Smooth muscle cell (in vitro differentiated cells): ENCODE data around the gene TP53TG5. TPM values are rescaled to one million over a fixed set of nuclear protein-coding genes. Genes with fewer than 3 reads are reported as not detected.

Source experiments
- DNase-seq: peaks from one replicate; lab custom pipeline; 2025; ENCODE audit not compliant: unreplicated experiment; lab: John Stamatoyannopoulos, UW
- H2AFZ ChIP-seq: fragments of 200-600 bp; sonication (generic); 2 replicates; pipeline ENCODE4 v1.6.0; 2016; ENCODE audit warnings: antibody characterized with exemption, low read depth, mild to moderate bottlenecking
- H3F3A ChIP-seq: fragments of 200-600 bp; sonication (generic); 2 replicates; pipeline ENCODE4 v1.6.0; 2017; ENCODE audit warnings: antibody characterized with exemption, low read depth
- H3K27ac ChIP-seq: fragments of 200-600 bp; sonication (generic); 2 replicates; pipeline ENCODE4 v1.5.1; 2016; ENCODE audit warnings: low read depth, mild to moderate bottlenecking
- H3K27me3 ChIP-seq: fragments of 200-600 bp; sonication (generic); 2 replicates; pipeline ENCODE4 v1.6.1; 2016; ENCODE audit warnings: low read depth, mild to moderate bottlenecking
- H3K36me3 ChIP-seq: fragments of 200-600 bp; sonication (generic); 2 replicates; pipeline ENCODE4 v1.5.1; 2016; ENCODE audit warnings: low read depth
- H3K4me1 ChIP-seq: fragments of 200-600 bp; sonication (generic); 2 replicates; pipeline ENCODE4 v1.5.1; 2016; ENCODE audit warnings: low read depth
- H3K4me2 ChIP-seq: fragments of 200-600 bp; sonication (generic); 2 replicates; pipeline ENCODE4 v1.6.0; 2016; ENCODE audit warnings: mild to moderate bottlenecking
- H3K4me3 ChIP-seq: fragments of 200-600 bp; sonication (generic); 2 replicates; pipeline ENCODE4 v1.5.1; 2016; ENCODE audit warnings: mild to moderate bottlenecking
- H3K79me2 ChIP-seq: fragments of 200-600 bp; sonication (generic); 2 replicates; pipeline ENCODE4 v1.6.0; 2016; ENCODE audit warnings: low read depth, mild to moderate bottlenecking
- H3K9ac ChIP-seq: fragments of 200-600 bp; sonication (generic); 2 replicates; pipeline ENCODE4 v1.6.0; 2016; ENCODE audit warnings: low read depth
- H3K9me3 ChIP-seq: fragments of 200-600 bp; sonication (generic); replicated peaks from 2 replicates; pipeline ENCODE4 v1.5.1; 2016; ENCODE audit warnings: low read depth
- H4K20me1 ChIP-seq: fragments of 200-600 bp; sonication (generic); 2 replicates; pipeline ENCODE4 v1.6.0; 2016; ENCODE audit warnings: low read depth
- CTCF ChIP-seq: fragments of 200-600 bp; sonication (generic); IDR thresholded peaks from 2 replicates; pipeline ENCODE4 v1.5.1; 2017; ENCODE audit warnings: borderline replicate concordance, mild to moderate bottlenecking, antibody characterized with exemption; ENCODE audit not compliant: insufficient read depth, poor library complexity, severe bottlenecking
- WGBS: methylation state at CpG from one replicate; pipeline ENCODE4 v1.1.7; 2016; ENCODE audit warnings: low lambda C conversion rate; 5-methylcytosine and 5-hydroxymethylcytosine counted together
- polyA plus RNA-seq: library from polyadenylated mRNA; unstranded; fragments of >200 nt; fragmentation: Nextera tagmentation; extraction: Ambion mirVana; gene quantifications from 2 replicates; pipeline ENCODE4 v1.2.1, GENCODE V29; 2016
- total RNA-seq: library from RNA; depleted of rRNA; stranded (reverse); fragments of >200 nt; gene quantifications from 2 replicates; pipeline ENCODE4 v1.2.3, GENCODE V29; 2014

TP53TG5 gene
- total and polyA plus RNA-seq, 2 experiments from 2014 or later, result 0.06 TPM; not detected in 1

GRCh38 chr20:45402946-45403345 lies 24.8 kb upstream of the TP53TG5 start:
- no peak for TF ChIP-seq CTCF
- H3F3A ChIP-seq, result no peaks in the 10 kb centered on the region
- no peak overlapping the region for H3K4me2 ChIP-seq
- no peaks in the 10 kb centered on the region for H3K36me3 ChIP-seq
- H2AFZ ChIP-seq, result no peak overlapping the region
- H3K27ac ChIP-seq, result no peak overlapping the region
- no peaks in the 10 kb centered on the region for H4K20me1 ChIP-seq
- H3K27me3 ChIP-seq, result peaks cover 39% of the 10 kb centered on the region
- no peak overlapping the region for H3K9ac ChIP-seq
- H3K4me1 ChIP-seq, result no peaks in the 10 kb centered on the region
- H3K9me3 ChIP-seq, result no peaks in the 10 kb centered on the region
- WGBS, result 78% methylated on average over 1 of the region's 1 CpG
- H3K79me2 ChIP-seq, result no peaks in the 10 kb centered on the region
- no peak for DNase-seq
- no peak overlapping the region for H3K4me3 ChIP-seq

GRCh38 chr20:45400346-45401031 lies 22.4 kb upstream of the TP53TG5 start:
- Histone ChIP-seq H3K9me3 (no peaks in the 10 kb centered on the region), H3K79me2 (no peaks in the 10 kb centered on the region), H3K4me2 (no peak overlapping the region), H3K27ac (no peak overlapping the region), H3K4me3 (no peak overlapping the region), H3K36me3 (no peaks in the 10 kb centered on the region), H3K9ac (no peak overlapping the region), H3K4me1 (no peaks in the 10 kb centered on the region), H2AFZ (no peak overlapping the region), H4K20me1 (no peaks in the 10 kb centered on the region), H3K27me3 (peaks cover 14% of the 10 kb centered on the region), H3F3A (no peaks in the 10 kb centered on the region)
- no peak for DNase-seq
- TF ChIP-seq CTCF, result no peak
- 84% methylated on average over 6 of the region's 6 CpGs for WGBS

GRCh38 chr20:45399018-45399417 lies 20.9 kb upstream of the TP53TG5 start:
- no peak overlapping the region for H3K27ac ChIP-seq
- H2AFZ ChIP-seq, result no peak overlapping the region
- no peaks in the 10 kb centered on the region for H3K9me3 ChIP-seq
- no peak for TF ChIP-seq CTCF
- no peak overlapping the region for H3K9ac ChIP-seq
- peaks cover 2% of the 10 kb centered on the region for H3K27me3 ChIP-seq
- no peak overlapping the region for H3K4me3 ChIP-seq
- H3K79me2 ChIP-seq, result no peaks in the 10 kb centered on the region
- H3F3A ChIP-seq, result no peaks in the 10 kb centered on the region
- H3K4me1 ChIP-seq, result no peaks in the 10 kb centered on the region
- no peak for DNase-seq
- H4K20me1 ChIP-seq, result no peaks in the 10 kb centered on the region
- H3K36me3 ChIP-seq, result no peaks in the 10 kb centered on the region
- 97% methylated on average over 1 of the region's 1 CpG for WGBS
- H3K4me2 ChIP-seq, result no peak overlapping the region

GRCh38 chr20:45395114-45395415 lies 16.9 kb upstream of the TP53TG5 start:
- TF ChIP-seq CTCF, result no peak
- H3K9me3 ChIP-seq, result no peaks in the 10 kb centered on the region
- H3K4me2 ChIP-seq, result no peak overlapping the region
- no peaks in the 10 kb centered on the region for H3K36me3 ChIP-seq
- no peaks in the 10 kb centered on the region for H3K79me2 ChIP-seq
- no peaks in the 10 kb centered on the region for H3K4me1 ChIP-seq
- no peak overlapping the region for H2AFZ ChIP-seq
- no peaks in the 10 kb centered on the region for H3F3A ChIP-seq
- no peak for DNase-seq
- no peak overlapping the region for H3K4me3 ChIP-seq
- no peaks in the 10 kb centered on the region for H3K27me3 ChIP-seq
- 90% methylated on average over 7 of the region's 7 CpGs for WGBS
- H3K9ac ChIP-seq, result no peak overlapping the region
- H4K20me1 ChIP-seq, result no peaks in the 10 kb centered on the region
- H3K27ac ChIP-seq, result no peak overlapping the region
